Prostate gland (tissue), 2 donors: ENCODE results near the gene ADNP.

Experiments used
- CTCF ChIP-seq, 4 experiments: fragments of 200-600 bp in 2 of 4; fragments of 450-650 bp in 2 of 4; sonication (generic) in 2 of 4; IDR thresholded peaks; 1 replicate in 3 of 4; 2 replicates in 1 of 4; pipeline ENCODE4 v1.5.1; 2016 to 2019; ENCODE audit warnings: antibody characterized with exemption in 4 of 4, mild to moderate bottlenecking in 2 of 4, moderate library complexity in 2 of 4
- POLR2AphosphoS5 ChIP-seq: sonication (generic); formaldehyde crosslinking; IDR thresholded peaks from one replicate; pipeline ENCODE4 v1.6.1; 2017; ENCODE audit warnings: antibody characterized with exemption

- TF ChIP-seq CTCF (IDR thresholded peaks at IDR 0.05) (no peak), POLR2AphosphoS5 (no peak)
These were observed 12.8 kb downstream of the ADNP start for GRCh38 chr20:50918403-50918802.
